Measurements from ENCODE around the gene CASD1. TPM values are rescaled to one million over a fixed set of nuclear protein-coding genes. Genes with fewer than 3 reads are reported as not detected.

Gene CASD1
- total RNA-seq, 1 donor from 2014 or later: 25.7 TPM

DNA sequence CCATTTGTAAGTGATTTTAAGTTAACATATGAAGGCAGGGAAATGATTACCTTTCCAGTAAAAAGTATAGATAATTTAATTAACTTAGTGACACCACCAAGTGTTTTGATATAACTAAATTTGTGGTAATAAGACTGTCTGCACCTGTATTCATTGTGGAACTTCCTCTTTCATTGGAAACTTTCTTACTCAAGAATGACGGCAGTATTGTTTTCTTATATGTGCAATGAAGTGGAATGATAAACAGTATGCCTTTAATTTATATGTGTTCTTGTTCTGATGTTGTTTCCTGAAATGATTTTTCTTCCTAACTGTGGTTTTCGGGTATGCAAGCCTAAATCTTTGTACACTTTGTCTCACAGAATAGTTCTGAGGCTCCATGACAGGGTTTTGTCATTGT is 46.4 kb downstream of the CASD1 start:
- DNase-seq (no peak), ATAC-seq (ENCODE audit: low read depth) (peak; percentile 92)
- no peaks in the 10 kb centered on the region for H3K27me3 Mint-ChIP-seq
- peak overlapping the region; percentile 25 for H3K4me3 Mint-ChIP-seq
- intact Hi-C loops (cut with micrococcal nuclease): loop anchor here (1.0 to 10.0 kb wide), 4 partner anchors 36 to 99 kb away; partner anchors contain the start of gene SGCE
- H3K27ac Mint-ChIP-seq: peak overlapping the region; percentile 9
- no peaks in the 10 kb centered on the region for H3K9me3 Mint-ChIP-seq
- TF ChIP-seq, protein P1, sequence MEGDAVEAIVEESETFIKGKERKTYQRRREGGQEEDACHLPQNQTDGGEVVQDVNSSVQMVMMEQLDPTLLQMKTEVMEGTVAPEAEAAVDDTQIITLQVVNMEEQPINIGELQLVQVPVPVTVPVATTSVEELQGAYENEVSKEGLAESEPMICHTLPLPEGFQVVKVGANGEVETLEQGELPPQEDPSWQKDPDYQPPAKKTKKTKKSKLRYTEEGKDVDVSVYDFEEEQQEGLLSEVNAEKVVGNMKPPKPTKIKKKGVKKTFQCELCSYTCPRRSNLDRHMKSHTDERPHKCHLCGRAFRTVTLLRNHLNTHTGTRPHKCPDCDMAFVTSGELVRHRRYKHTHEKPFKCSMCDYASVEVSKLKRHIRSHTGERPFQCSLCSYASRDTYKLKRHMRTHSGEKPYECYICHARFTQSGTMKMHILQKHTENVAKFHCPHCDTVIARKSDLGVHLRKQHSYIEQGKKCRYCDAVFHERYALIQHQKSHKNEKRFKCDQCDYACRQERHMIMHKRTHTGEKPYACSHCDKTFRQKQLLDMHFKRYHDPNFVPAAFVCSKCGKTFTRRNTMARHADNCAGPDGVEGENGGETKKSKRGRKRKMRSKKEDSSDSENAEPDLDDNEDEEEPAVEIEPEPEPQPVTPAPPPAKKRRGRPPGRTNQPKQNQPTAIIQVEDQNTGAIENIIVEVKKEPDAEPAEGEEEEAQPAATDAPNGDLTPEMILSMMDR (IDR thresholded peaks at IDR 0.05): no peak
- H3K36me3 Mint-ChIP-seq (ENCODE audit: low read depth): peaks cover 29% of the 10 kb centered on the region
- peaks cover 37% of the 10 kb centered on the region for H3K4me1 Mint-ChIP-seq
- ChIA-PET CTCF (no interaction called here), POLR2A (interaction anchor here (0.6 kb wide), 1 partner anchor 424 kb away, joined by 4 read pairs; no protein-coding TSS in a partner anchor)

DNA sequence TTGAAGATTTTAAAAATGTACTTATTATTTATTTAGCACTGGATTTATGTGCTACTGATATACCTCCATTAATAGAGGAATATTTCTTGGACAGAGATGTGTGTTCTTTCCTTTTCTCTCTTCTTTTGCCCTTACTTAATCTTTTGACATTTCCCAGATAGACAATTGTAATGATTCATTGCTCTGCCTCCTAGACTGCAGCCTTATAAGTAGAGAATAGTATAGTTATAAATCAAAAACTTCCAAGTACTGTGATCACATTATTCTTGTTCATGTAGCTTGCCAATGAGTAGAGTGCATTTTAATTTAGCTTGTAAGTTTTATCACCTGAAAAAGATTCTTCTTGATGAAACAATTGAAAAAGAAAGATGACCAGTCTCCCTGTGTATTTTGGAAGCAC is 47.6 kb downstream of the CASD1 start:
- DNase-seq (no peak), ATAC-seq (ENCODE audit: low read depth) (no peak)
- Mint-ChIP-seq H3K4me3 (no peak overlapping the region), H3K27me3 (no peaks in the 10 kb centered on the region), H3K36me3 (ENCODE audit: low read depth) (peaks cover 24% of the 10 kb centered on the region), H3K4me1 (peaks cover 37% of the 10 kb centered on the region), H3K9me3 (no peaks in the 10 kb centered on the region), H3K27ac (no peak overlapping the region)
- intact Hi-C loops (cut with micrococcal nuclease): loop anchor here (2.0 to 10.0 kb wide), 3 partner anchors 35 to 98 kb away; partner anchors contain the start of gene SGCE
- POLR2A ChIA-PET: no interaction called here
- TF ChIP-seq, protein P1 (IDR thresholded peaks at IDR 0.05): no peak
- CTCF ChIA-PET: no interaction called here

DNA sequence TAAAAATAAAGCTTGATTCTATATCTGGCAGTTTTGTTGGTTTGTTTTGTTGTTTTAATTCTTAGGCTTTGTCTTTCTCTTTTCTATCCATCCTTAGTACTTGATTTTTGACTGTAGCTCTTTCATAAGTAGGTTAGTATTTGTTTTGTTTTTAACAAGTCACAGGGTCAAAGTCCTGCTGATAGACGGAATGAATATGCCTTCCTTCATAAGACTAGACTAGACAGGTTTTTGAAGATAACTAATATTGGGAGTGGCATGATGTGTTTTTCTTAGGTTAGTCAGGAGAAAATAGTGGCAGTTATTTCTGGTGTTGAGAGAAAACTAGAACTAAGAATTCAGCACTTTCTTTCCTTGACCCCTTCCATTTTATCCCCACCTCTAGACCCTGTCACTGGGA is 50.4 kb downstream of the CASD1 start:
- ATAC-seq (ENCODE audit: low read depth) (no peak), DNase-seq (no peak)
- intact Hi-C loops (cut with micrococcal nuclease): loop anchor here (5.0 to 10.0 kb wide), 2 partner anchors 32 to 95 kb away; partner anchors contain the start of gene SGCE
- ChIA-PET CTCF (no interaction called here), POLR2A (no interaction called here)
- Mint-ChIP-seq H3K4me1 (peaks cover 31% of the 10 kb centered on the region), H3K4me3 (no peak overlapping the region), H3K27me3 (no peaks in the 10 kb centered on the region), H3K27ac (no peak overlapping the region), H3K36me3 (ENCODE audit: low read depth) (peaks cover 9% of the 10 kb centered on the region), H3K9me3 (no peaks in the 10 kb centered on the region)
- TF ChIP-seq, protein P1 (IDR thresholded peaks at IDR 0.05): no peak

DNA sequence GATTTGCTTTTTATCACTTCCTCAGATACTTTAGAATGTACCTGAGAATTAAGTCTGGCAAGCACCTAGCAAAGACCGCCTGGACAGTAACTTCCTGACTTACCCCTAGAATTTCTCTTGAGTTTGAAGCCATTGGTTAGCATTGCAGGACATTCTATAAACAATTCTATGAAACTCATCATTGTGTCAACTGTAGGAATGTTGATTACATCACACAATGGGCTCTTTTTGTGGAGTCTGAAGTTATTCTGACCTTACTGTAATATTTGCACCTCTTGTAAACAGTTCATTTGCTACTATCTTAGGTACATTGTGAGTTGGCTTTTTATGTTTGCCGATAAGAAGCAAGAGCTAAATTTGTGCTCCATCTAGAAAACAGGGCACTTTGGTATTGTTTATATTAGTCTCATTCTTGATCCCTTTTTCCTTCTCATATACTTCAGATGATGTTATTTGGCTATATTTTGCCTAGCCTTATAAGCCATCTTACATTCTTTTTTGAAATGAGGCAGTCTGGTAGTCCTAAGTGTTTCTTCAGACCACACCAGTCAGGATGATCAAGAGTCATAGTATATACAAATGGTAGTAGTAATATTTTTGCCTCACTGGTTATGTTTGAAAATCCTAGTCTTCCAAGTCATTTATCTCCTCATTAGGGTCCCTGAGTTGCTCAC is 52.4 kb downstream of the CASD1 start:
- Mint-ChIP-seq H3K27me3 (no peaks in the 10 kb centered on the region), H3K4me1 (peaks cover 11% of the 10 kb centered on the region), H3K36me3 (ENCODE audit: low read depth) (peaks cover 7% of the 10 kb centered on the region), H3K4me3 (no peak overlapping the region), H3K9me3 (no peaks in the 10 kb centered on the region), H3K27ac (no peak overlapping the region)
- DNase-seq (no peak), ATAC-seq (ENCODE audit: low read depth) (no peak)
- TF ChIP-seq, protein P1 (IDR thresholded peaks at IDR 0.05): no peak
- intact Hi-C loops (cut with micrococcal nuclease): no loop called here
- CTCF ChIA-PET: no interaction called here
- POLR2A ChIA-PET: no interaction called here

DNA sequence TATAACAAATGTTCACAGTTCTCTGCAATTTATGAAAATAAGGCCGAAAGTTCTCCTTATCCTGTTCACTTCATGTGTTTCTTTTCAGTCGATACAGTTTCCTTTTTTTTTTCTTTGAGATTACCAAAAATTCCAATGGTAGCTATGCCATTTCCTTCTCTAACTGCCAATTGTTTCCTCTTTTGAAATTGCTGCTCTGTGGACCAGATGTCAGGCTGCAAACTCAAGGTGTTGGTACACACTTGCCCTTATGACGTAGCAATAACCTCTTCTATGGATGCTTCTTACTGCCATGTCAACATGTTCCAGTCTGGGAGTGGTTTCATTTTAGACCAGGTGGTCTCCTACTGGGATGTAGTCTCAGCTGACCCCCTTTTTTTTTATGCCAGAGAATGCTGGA is 52.9 kb downstream of the CASD1 start:
- intact Hi-C loops (cut with micrococcal nuclease): no loop called here

More for the DNA sequence above, 52.9 kb downstream of the CASD1 start:
- ATAC-seq (ENCODE audit: low read depth): no peak
- Mint-ChIP-seq H3K4me1 (peaks cover 6% of the 10 kb centered on the region), H3K27ac (no peak overlapping the region), H3K9me3 (no peaks in the 10 kb centered on the region), H3K4me3 (no peak overlapping the region), H3K36me3 (ENCODE audit: low read depth) (peaks cover 7% of the 10 kb centered on the region), H3K27me3 (no peaks in the 10 kb centered on the region)
- ChIA-PET POLR2A (no interaction called here), CTCF (no interaction called here)
- TF ChIP-seq, protein P1 (IDR thresholded peaks at IDR 0.05): no peak
- DNase-seq: no peak
